GM12865 (cell line): ENCODE data around the gene VPS13D.
"Not testable (repeated sequence)": the region's sequence is repeated elsewhere in the genome, so short reads cannot be mapped to it uniquely, and the experiment has no call there.

ENCODE experiments used
- DNase-seq: peaks from one replicate; pipeline ENCODE4 v3.0.0; 2010; ENCODE audit warnings: low read depth
- H3K4me3 ChIP-seq: 2 replicates; pipeline ENCODE4 v1.5.1; 2011; ENCODE audit warnings: mild to moderate bottlenecking, low read depth, low read length, control low read depth
- CTCF ChIP-seq: IDR thresholded peaks from 2 replicates; pipeline ENCODE4 v1.5.1; 2011; ENCODE audit warnings: low read length, control low read depth, low read depth, inconsistent platforms; ENCODE audit not compliant: insufficient read depth; ENCODE audit errors: missing control alignments

VPS13D gene

DNA sequence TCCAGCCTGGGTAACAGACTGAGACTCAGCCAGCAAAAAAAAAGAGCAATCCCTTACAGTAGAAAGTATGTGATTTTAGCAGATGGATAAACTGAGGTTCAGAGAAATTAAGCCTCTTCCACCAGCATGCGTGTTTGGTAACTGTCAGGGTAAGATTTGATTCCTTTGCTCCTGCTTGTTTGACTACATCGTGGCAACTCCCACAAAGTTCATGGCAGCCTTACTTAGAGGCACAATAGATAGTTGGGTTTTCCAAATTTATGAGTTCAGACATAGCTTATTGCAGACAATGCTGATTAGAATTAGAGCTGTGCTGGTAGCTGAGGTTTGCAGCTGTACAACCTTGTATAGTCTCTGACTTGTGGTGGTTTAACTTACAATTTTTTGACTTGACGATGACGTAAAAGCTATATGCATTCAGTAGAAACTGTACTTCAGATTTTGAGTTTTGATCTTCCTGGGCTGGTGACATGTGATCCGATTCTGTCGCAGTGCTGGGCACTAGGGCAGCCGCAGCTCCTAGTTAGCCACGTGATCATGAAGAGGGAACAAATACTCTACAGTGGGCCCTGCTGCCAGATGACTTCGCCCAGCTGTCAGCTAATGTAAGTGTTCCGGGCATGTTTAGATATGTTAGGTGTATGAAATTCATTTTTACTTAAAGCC, 220.4 kb downstream of the VPS13D start:
- no peak overlapping the region for H3K4me3 ChIP-seq
- TF ChIP-seq CTCF, result no peak
- DNase-seq, result no peak

DNA sequence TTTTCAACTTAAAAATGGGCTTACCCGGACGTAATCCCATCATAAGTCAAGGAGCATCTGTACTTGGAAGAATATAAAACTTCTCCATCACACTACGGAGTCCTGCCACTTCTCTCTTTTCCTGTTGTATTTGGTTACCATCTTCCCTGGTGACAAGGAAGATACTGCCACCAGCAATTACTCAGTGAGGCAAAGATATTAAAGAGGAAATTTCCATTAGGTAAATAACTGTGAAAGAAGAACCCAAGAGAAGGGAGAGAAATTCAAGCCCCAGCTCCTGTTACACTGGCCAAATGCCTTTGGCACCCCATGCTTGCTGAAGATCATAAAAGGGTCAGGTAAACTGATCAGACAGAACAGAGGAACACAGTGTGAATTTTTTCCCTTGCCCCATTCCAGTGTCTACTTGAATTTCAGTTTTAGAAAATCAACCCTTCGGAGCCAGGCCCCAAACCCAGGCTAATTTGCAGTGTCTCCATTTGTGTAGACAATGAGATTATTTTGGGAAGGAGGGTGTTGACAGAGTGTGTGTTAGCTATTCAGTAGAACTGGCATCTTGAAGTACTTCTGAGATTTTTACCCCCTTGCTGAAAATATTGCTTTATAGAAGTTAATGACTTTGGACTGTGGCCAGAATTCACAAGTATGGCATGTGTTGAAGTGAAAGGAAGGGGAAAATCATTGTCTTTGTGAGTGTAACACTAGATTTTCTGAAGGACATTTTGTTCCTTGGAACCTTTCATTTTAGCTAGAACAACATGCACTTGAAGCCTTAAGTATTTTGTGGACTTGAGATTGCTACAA, 221.1 kb downstream of the VPS13D start:
- TF ChIP-seq CTCF, result no peak
- H3K4me3 ChIP-seq, result no peak overlapping the region
- no peak for DNase-seq

DNA sequence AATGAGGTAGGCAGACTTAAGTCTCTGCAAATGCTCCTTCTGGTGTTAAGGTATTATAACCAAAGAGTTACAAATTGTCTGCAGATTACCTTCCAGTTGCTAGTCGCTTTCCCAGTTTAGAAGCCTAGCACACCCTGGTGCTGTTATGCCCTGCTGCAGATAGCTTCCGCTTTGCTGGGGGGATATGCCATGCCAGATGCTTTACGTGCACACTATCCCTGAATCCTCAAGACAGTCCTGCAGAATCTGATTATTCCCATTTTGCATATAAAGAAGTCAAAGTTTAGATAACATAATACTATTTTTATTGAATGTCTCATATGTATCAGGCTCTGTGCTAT, 221.7 kb downstream of the VPS13D start:
- no peak overlapping the region for H3K4me3 ChIP-seq
- TF ChIP-seq CTCF, result no peak
- no peak for DNase-seq

DNA sequence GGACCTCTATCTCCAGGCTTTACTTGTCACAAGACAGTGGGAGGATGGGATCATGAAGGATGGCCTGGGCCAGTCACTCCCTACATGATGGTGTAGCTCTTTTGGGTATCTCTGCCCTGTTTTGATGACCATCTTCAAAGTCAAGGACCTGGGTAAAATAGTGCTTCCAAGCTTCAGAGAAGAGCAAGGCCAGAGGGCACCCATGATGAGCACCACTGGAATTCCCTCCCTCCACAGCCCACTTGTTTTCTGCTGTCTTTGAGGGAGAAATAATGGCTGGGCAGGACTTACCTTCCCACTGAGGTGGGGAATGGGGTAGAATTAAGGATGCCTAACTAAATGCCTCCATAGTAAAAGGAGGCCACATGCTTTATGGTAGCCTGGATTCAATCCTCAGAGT, 222.4 kb downstream of the VPS13D start:
- no peak for DNase-seq
- no peak overlapping the region for H3K4me3 ChIP-seq
- no peak for TF ChIP-seq CTCF

GRCh38 chr1:12453400-12454343, 223.8 kb downstream of the VPS13D start:
- no peak for TF ChIP-seq CTCF
- no peak for DNase-seq
- H3K4me3 ChIP-seq, result no peak overlapping the region

DNA sequence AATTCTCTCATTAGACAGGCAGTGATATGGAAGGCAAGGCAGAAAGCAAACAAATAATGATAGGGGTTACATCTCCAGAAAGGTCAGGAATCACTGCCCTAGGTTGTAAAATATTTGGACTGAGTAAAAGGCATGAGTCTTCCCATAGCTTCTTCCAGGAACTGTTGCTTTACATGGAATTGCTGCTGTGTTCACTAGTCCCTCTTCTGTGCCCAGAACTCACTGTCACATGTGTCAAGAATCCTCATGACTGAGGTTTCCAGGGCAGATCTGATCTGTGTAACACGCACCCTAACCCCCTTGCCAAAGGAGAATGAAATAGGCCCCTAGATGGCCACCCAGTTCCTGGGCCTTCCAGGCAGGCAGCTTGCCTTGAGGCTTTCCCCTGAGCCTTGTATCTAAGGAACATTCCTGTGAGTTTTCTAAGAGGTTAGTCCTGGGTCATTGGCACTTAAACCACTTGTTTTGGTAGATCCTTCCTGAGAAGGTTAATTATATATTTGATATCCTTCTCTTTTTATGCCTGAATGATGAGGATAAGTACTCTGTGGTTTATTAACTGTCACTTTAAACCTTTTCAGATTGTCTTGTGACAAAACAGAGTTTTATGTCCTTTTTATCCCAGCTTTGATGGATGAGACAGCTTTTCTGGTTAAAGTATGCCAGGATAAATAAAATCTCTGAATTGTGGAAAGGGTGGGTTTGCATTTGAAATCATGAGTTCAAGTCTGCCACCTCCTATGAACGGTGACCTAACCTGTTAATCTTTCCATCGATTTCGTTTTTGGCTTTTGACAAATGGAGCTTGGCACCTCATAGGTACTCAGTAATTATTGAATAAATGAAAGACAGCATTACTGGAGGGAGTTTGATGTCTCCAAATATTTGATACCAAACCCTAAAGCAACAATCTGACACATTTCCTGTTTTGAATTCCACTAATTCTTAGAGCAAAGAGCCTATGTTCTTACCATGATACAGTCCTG, 224.9 kb downstream of the VPS13D start:
- no peak for DNase-seq

DNA sequence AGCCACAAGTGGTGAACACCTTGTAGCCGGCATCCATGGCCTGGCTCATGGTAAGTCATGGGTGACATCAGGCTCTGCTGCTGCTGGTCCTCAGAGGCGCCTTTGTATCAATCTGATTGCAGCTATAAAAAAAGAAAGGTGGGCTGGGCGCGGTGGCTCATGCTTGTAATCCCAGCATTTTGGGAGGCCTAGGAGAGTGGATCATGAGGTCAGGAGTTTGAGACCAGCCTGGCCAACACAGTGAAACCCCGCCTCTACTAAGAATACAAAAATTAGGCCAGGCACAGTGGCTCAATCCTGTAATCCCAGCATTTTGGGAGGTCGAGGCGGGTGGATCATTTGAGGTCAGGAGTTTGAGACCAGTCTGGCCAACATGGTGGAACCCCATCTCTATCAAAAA, 226.3 kb downstream of the VPS13D start:
- not testable (repeated sequence) for DNase-seq, H3K4me3 ChIP-seq

More for the DNA sequence above, 224.9 kb downstream of the VPS13D start:
- no peak for TF ChIP-seq CTCF
- no peak overlapping the region for H3K4me3 ChIP-seq
